ENCODE measurements around the gene GPER1. TPM values are rescaled to one million over a fixed set of nuclear protein-coding genes. Genes with fewer than 3 reads are reported as not detected.
"Not testable (repeated sequence)": the region's sequence is repeated elsewhere in the genome, so short reads cannot be mapped to it uniquely, and the experiment has no call there.

GPER1 gene
- polyA plus RNA-seq, 1 donor, result 5.5 TPM

DNA sequence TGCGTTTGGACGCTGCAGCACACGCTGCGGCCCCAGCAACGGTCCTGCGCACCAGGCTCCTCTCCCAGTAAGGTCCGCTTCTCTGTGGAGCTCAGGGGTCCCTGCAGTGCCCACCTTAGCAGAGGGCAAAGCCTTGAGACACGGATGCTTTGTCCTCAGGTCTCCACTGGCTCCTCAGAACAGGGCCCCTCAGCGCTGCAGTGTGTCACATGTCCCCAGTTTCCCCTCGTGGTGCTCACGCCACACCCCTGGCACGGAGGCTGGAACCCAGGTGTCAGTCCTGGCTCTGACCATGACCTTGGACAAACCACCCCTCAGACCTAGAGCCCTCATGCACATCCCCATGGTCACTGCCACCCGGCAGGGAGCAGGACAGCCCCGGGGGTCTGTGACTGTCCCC is 19.9 kb upstream of the GPER1 start:
- DNase-seq, result no peak

DNA sequence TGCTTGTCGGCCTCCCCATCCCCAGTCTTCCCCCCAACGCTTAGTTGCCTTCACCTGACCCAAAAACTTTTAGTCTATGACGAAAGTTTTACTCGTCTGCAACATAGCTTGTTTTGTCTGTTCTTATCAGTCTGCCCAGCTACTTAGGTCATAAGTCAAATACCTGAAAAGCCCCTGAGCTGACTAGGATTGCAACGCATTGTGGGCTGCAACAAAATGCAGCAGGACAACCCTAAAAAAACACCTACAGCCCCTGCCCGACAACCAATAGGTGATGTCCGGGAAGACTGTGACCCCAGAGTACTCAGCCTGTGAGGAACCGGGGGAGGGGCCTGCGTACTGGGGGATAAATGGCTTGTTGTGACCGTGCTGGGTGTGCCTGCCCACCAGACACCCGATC is 19.3 kb upstream of the GPER1 start:
- DNase-seq, result no peak

DNA sequence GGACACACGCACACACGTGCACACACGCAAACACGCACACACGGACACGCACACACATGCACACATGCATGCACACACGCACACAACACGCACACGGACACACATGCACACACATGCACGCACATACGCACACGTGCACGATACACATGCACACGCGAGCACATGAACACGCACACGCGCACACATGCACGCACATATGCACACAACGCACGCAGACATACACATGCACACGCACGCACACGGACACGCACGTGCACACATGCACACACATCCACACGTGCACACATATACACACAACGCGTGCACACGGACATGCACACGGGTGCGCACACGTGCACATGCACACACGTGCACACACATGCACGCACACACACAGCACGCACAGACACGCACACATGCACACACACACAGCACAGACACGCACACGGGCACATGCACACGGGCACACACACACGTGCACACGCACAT is 17.3 kb upstream of the GPER1 start:
- no peak for DNase-seq

DNA sequence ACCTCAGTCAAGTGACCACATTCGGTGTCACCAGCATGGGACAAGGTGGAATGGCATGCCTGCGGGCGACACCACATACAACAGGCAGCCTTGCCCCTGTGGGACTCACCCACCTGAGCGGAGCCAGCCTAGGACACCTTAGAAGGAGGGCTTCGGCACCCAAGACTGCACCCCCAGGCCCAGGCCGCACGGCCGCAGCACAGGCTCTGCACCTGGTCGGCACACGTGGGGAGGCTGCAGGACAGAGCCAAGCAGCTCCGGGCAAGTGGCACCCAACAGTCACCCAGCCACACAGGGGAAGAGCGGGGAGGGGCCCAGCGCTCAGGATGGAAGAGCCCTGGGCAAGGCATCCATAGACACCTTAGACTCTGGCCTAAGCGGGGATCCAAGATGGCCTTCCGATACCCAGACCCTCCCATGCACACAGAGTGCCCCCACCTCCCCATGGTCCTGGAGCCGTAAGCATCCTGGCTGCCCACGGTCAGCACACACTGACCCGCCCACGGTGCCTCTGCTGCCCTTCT is 16.1 kb upstream of the GPER1 start:
- no peak for DNase-seq

DNA sequence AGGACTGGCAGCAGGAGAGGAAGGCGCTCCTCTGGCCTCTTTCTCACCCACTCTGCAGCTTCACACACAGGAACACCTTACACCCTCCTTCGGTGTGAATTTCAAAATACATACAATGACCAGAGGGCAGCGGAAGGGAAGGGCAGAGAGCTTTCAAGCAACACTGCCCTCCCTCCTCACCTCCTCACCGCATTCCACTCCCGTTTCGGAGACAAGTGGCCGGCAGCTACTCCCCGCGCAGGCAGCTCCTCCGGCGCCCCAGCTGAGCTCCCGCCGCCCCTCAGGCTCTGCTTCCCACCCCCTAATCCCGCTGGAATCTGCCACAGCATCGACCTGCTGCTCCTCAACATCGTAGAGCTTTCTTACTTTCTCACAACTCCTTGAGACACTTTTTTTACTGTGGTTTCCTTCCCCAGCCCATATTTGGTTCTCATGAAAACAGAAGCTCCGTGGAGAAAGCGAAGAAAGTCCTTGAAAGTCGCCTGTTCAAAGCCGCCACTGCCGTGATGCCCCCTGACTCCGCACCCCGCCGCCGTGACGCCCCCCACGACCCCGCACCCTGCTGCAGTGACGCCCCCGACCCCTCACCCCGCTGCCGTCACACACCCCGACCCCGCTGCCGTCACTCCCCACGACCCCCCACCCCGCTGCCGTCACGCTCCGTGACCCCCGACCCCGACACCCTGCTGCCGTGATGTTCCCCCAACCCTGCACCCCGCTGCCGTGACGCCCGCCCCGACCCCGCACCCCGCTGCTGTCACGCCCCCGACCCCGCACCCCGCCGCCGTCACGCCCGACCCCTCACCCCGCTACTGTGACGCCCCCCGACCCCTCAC is 14.6 kb upstream of the GPER1 start:
- DNase-seq, result no peak

DNA sequence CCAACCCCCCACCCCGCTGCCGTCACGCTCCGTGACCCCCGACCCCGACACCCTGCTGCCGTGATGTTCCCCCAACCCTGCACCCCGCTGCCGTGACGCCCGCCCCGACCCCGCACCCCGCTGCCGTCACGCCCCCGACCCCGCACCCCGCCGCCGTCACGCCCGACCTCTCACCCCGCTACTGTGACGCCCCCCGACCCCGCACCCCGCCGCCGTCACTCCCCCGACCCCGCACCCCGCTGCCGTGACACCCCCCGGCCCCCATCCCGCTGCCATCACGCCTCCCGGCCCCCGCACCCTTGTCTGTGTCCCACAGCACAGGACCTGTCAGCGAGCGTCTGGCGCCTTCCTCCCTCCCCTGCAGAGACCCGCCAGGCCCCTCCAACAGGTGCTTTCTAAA is 13.9 kb upstream of the GPER1 start:
- not testable (repeated sequence) for DNase-seq

DNA sequence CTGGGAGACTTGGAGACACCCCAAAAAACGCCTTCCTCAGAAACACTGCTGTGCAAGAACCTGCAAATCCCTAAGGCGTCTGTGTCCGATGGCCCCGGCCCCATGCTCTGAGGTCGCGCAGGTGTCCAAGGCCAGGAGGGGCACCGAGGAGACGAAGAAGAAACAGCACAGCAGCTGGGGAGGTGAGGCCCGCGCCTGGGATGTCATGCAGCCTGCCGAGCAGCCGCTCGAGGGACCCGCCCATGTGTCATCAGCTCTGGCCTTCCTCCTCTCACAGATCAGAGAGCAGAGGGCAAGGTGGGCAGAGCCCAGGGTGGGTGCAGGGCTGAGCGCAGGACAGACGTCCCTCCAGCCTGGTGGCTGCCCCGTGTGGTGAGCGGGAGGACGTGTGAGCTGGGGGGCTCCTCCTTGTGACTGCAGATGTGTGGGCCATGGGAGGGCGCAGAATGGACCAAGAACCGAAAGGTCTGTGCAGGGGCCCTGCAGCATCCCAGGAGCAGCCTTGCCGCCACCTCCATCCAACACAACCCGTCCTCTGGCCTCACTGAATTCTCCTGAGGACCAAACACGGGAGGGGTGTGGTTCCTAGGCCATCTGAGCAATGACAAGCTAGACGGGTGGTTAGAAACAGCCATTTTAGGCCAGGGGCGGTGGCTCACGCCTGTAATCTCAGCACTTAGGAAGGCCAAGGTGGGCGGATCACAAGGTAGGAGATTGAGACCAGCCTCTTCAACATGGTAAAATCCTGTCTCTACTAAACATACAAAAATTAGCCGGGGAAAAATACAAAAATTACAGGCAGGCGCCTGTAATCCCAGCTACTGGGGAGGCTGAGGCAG is 13.1 kb upstream of the GPER1 start:
- DNase-seq, result no peak

DNA sequence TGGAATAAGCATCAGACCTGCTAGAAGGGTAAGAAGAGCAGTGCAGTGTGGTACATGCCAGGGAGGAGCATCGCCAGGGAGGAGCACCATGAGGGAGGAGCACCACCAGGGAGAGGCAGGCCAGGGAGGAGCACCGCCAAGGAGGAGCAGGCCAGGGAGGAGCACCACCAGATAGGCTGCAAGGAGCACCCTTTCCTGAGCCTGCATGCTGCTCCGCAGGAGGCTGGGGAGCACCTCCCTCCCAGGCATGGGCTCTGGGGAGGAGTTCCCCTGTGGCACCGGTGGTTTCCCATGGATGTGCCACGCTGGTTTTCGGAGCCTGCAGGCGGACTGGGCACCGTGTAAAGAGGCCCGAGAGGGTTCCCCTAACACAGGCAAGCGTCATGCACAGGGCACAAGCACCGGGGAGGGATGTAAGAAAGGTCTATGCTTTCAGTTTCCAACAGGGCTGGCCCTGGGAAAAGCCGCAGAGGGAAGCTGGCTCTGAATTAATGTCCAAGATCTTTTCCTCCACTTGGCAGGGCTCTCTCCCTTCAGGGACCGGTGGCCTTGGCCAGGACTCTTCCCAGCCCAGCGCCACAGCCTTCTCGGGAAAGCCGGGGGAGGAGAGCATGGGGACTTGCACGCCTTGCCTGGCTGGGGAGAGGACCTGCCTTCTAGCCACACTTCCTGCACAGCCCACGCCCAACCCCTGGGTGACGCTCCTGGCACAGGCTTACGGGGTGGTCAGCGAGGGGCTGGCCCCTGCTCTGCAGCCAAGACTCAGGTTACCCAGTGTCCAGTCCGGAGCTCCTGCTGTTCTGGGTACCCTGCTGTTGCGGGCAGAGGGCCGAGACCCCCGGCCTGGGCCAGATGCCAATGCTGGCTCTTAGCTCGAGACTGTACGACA is 11.5 kb upstream of the GPER1 start:
- DNase-seq, result no peak

DNA sequence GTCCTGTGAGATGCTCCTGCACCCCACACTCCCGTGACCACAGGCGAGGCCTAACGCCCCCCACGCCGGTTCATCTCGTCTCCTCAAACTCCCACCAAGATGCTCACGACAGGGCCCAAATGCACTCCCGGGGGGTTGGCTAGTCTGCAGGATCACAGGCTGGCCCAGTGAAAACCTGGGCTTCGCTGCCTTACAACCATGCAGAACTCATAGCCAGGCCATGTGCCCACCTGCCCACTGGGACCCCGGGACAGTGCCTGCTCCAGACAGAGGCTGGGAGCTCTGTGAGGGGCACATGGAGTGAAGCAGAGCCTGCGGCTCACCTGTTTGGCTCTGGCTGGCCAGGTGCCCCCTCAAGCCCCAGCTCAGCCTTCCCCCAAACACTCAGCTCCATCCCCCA is 9.4 kb upstream of the GPER1 start:
- DNase-seq, result no peak

DNA sequence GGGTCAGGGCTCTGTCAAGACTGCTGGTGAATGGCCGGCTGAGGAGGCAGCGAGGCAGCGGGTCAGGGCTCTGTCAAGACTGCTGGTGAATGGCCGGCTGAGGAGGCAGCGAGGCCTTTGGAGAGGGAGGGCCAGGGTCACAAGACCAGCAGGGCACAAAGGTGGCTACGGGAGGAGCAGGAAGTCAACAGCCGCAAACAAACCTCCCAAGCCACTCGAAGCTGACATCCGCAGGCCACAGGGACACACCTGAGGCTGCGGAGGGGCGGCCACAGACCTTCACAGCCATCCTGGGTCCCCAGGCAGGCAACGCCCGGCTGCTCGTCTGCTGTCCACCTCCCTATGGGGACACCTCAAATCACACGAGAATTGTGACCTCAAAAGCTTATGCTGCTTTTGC is 8.9 kb upstream of the GPER1 start:
- no peak for DNase-seq

DNA sequence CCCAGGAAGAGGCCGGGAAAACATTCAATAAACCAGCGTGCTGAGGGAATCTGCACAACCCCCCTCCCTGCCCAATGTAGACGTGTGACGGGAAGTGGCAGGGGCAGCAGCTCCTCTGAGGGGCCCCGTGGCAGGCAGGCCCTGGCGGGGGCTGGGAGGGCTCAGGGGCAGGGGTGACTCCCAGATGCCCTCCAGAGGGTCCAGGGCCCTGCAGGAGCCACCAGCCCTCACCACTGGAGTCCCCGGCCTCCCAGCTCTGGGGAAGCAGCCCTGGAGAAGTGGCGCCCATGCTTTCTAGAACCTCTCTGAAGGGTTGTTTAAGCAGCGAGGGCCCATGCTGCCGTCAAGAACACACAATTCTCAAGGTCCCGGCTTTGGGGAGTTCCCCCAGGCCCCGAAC is 8.4 kb upstream of the GPER1 start:
- DNase-seq, result no peak

DNA sequence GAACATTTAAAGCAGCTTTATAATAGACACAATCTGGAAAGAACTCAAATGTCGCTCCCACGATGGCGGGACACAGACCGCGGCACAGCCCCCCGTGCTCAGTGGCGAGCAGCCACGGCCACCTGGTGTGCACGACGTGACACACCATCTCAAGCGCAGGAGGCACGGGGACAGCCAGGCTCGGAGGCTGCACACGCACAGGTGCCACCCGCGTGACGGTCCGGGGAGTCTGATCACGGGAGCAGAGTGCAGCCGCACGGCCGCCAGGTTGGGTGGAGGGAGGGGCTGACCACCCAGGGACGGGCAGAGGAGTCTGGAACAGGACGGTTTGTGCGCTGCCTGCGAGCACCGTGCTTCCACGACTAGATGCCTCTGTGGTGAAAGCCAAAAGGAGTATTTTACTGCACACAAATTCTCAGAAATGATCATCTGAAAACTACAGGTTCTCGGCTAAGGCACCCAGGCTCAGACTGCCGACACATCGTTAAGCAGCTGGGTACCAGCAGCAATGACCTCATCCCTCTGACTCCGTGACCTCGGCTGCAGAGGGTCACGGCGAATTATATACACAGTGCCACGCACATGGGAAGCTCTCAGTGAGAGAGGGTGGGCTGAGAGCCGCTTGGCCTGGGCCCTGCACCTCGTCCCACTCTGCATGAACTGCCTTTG is 7.5 kb upstream of the GPER1 start:
- no peak for DNase-seq

DNA sequence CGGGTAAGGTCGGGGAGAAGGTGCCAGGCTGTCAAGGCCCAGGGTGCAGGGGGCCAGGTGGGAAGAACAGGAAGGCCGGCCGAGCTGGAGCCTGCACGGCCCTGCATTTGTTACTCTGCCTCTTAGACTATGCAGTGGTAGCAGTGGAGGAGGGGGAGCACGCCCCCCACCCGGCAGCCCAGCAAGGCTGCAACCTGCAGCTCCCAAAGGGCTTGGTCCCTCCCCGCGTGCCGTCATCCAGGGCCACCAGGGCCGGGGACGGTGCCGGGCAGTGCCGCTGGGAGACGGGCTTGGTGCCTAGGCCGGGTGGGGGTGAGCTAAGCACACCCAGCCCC is 7.0 kb upstream of the GPER1 start:
- no peak for DNase-seq

DNA sequence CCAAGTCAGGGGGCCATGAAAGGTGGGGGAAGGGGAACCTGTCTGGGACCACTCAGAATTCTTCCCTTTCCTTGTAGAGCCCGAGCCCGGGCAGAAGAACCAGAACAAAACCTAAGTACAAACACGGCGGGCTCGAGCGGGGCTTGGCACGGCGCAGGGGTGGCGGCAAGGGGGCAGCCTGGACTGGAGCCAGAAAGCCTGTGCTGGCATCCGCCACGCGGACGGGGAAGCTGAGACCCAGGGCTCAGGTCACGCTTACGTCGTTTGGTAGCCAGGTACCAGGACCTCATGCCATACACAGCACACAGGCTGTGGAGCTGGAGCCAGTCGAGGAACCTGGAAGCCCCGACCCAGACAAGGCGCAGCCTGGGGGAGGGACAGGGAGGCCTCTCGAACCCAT is 6.6 kb upstream of the GPER1 start:
- DNase-seq, result no peak

DNA sequence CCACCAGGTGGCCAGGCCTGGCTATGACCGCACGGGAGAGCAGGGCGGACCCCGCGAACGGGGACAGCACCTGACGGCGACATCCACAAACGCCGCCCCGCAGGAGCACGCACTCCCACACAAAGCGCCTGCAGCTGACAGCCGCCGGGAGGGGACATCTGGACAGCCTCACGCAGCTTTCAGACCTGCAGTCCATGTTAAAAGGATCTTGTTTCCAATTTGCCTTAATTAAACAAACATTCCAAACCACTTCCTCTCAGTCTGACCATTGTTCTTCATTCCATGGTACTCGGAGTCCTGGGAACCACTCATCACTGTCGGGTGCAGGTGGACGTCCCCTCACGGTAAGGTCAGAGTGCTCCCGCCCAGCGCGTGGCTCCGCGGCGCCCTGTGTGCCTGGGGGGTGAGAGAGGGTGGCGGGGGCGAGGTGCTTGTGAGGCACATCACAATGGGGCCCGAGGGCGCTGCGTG is 5.9 kb upstream of the GPER1 start:
- DNase-seq, result no peak

DNA sequence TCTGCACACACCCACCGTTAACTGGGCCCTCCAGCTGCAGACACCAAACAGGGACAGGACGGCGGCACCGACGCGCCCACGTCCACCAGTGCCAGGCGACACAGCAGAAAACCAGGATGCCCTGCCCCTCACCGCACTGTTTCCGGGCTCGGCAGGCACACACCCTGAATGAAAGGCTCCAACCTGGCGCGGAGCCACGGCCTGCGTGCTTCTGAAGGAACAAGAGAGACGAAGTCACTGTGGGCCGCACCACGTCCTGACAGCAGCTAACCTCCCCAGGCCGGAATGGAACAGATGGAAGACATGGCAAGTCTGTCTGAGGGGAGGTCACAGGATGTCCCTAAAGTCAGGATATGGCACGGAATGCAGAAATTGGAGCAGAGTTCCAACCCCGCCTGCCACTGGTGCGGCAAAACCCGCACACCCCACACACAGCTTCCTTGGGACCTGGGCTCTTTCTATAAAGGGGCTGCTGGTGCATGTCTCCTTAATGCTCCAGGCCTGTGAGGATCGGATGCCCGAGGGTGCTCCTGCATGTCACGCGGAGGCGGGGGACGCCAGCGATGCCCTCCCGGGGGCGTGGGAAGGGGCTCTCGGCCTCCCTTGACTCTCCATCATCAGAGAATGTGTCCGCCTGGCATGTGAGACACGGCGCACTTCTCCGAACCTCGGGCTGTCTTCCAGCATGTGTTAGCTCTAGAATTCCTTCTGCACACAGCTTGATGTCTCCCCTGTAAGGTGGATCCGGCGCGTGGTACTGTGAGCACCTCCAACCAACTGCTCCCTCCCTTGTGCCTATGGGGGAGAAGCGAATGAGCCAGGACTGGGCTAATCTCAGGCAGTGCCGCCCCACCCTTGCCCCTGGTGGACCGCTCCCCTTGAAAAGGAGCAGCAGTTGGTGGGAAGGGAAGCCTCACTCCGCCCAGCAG is 3.9 kb upstream of the GPER1 start:
- no peak for DNase-seq

DNA sequence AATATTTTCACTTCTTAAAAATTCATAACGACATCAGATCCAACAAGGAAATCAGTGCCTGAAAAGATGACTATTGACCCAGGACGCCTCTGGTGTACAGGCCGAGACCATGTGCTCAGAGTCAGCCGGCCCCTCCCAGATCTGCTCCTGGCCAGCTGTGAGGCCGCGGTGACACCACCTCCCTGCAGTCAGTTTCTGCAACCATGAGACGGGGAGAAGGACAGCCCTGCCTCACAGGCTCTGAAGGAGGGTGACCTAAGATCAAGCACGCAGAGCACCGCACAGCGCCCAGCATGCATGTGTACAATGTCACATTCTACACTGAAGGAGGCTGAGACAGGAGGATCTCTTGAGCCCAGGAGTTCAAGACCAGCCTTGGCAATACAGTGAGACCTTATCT is 2.6 kb upstream of the GPER1 start:
- no peak for DNase-seq

DNA sequence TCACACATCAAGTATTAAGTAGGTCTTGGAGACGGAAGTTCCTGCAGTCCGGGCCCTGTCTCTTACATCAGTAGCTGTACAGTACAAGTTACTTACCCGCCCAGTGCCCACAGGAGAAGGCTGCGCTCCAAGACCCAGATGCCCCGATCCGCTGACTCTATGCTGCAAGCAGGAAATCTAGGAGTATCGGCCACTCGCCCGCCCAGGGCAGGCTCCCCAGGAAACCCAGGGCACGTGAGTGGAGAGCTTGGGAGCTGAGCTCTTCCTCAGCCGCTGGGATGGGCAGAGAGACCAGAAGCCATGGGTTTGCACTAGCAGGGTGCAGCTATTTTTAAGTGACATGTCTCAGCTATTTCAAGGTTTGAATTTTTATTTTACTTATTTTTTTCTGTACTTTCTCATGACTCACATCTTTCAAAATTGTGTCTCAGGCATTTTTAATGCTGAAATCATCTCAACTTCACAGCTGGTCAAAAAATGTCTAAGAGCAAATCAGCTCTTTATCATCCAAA is 1.9 kb upstream of the GPER1 start:
- no peak for DNase-seq

DNA sequence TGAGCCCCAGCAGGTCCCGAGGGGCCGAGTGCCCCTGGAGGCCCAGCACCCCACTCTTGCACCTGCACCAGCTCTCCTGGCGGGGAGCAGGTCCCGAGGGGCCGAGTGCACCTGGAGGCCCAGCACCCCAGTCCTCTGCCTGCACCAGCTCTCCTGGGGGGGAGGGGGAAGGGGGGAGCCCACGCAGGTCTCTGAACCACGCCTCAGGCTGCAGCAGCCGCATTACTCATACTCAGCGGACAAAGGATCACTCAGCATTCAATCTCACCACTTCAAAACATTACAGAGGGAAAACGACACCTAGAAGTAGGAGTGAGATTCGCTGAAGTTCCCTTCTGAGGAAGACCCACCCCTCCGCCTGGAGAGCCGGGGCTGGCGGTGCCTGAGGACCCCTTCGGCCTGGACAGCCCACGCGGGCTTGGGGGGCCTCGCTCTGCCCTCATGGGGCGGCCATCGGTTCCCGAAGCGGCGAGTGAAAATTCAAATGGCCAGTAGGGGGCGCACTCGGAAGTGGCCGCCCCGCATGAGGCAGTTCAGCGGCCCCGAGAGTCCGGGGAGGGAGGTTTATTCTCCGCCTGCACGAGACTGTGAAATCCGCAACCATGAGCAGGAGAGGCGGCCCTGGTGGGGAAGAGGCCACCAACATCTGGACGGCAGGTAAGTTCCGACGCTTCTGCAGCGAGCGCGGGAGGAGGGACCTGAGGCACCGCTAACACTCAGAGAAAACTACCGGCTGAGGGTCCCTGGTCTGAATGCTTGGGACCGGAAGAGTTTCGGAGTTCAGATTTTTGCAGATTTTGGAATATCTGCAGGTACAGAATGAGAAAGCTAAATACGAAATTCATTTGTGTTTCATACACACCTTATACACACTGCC is 1.1 kb upstream of the GPER1 start:
- DNase-seq, result no peak
